ENCODE measurements around the gene NCEH1. TPM values are rescaled to one million over a fixed set of nuclear protein-coding genes. Genes with fewer than 3 reads are reported as not detected.
A peak's percentile ranks its signal among the peaks of the same experiment; 100 is the strongest.

The NCEH1 gene
- total and polyA plus RNA-seq, 2 of the 13 experiments (the other 11 are each of a cell fraction or from before 2014, with no cell fraction given), result 12.9 to 21.4 TPM

DNA sequence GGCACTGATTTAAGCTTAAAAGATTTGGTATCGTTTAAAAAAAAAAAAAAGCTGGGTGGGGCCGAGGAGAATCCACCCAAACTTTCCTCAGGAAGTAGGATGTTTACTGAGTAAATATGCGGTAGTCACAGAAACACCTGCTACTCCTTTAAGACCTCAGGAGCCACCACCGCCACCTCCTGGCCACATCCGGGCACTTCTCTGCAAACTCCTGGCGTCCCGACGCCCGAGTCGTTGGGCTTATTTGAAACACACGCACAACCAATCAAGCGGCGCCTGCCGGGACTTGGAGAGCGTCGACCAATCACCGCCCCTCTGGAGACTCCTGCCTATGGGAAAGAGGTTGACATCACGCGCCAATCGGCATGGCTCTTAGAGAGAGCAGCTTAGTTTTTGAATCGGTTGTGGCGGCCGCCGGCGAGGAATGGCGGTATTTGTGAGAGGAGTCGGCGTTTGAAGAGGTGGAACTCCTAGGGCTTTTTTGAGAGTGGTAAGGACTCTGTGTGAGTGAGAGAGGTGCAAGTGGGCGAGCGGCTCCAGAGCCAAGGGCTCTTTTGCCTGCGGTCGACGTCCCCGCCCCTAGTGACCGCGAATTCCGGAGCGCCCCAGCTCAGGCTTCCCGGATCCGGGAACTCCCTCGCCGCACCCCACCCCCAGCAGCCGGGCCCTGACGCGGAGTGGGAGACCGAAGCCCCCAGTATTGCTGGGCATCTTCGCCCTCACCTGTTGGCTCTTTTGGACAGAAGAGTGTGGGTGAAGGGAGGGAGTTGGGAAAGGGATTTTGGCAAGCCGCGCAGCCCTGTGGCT lies 39.7 kb upstream of the NCEH1 start, which contains the start of gene ECT2 (continued):
- TF ChIP-seq YEATS4 (CRISPR knock-in tag; IDR thresholded peaks at IDR 0.05; ENCODE audit: borderline replicate concordance) (peak; percentile 41; the same call in 1 of the 2 replicates), NFKB2 (CRISPR knock-in tag; IDR thresholded peaks at IDR 0.05; ENCODE audit: borderline replicate concordance) (no peak), ADNP (CRISPR knock-in tag; IDR thresholded peaks at IDR 0.05) (no peak), TP53 (CRISPR knock-in tag; conservative IDR thresholded peaks at IDR 0.05) (no peak; the same call in 1 of the 2 replicates), ZNF788 (CRISPR knock-in tag; IDR thresholded peaks at IDR 0.05; ENCODE audit: borderline replicate concordance) (peak; percentile 40; the same call in 1 of the 2 replicates), ZNF619 (CRISPR knock-in tag; IDR thresholded peaks at IDR 0.05) (no peak), ZC3H13 (CRISPR knock-in tag; IDR thresholded peaks at IDR 0.05) (0 out of 2 replicates have a peak, but pooled peaks have one; percentile 20), TBX3 (IDR thresholded peaks at IDR 0.05; ENCODE audit: borderline replicate concordance) (0 out of 2 replicates have a peak, but pooled peaks have one; percentile 12), TGIF2 (CRISPR knock-in tag; IDR thresholded peaks at IDR 0.05) (no peak), YY1 (IDR thresholded peaks at IDR 0.05; ENCODE audit: insufficient read depth, insufficient replicate concordance, low read depth, low read length) (peak; percentile 73), PBX2 (CRISPR knock-in tag; IDR thresholded peaks at IDR 0.05) (no peak), MED1 (CRISPR knock-in tag; IDR thresholded peaks at IDR 0.05) (peak; percentile 83), ZNF557 (CRISPR knock-in tag; IDR thresholded peaks at IDR 0.05) (no peak; the same call in 1 of the 2 replicates), HNF4G (IDR thresholded peaks at IDR 0.05; ENCODE audit: borderline replicate concordance, low read depth, low read length) (no peak), HNF4G (CRISPR knock-in tag; IDR thresholded peaks at IDR 0.05; ENCODE audit: borderline replicate concordance, low read depth) (no peak; the same call in 1 of the 2 replicates), DMTF1 (CRISPR knock-in tag; IDR thresholded peaks at IDR 0.05) (peak; percentile 59; the same call in 1 of the 2 replicates), RAD21 (CRISPR knock-in tag; IDR thresholded peaks at IDR 0.05) (peak; percentile 22; the same call in 1 of the 2 replicates), ZNF367 (CRISPR knock-in tag; IDR thresholded peaks at IDR 0.05; ENCODE audit: borderline replicate concordance) (no peak), ZNF224 (CRISPR knock-in tag; IDR thresholded peaks at IDR 0.05) (peak; percentile 87; the same call in 1 of the 2 replicates), SMAD9 (CRISPR knock-in tag; IDR thresholded peaks at IDR 0.05) (no peak), ZNF598 (CRISPR knock-in tag; IDR thresholded peaks at IDR 0.05; ENCODE audit: borderline replicate concordance) (no peak)
- TF ChIP-seq, protein P1, sequence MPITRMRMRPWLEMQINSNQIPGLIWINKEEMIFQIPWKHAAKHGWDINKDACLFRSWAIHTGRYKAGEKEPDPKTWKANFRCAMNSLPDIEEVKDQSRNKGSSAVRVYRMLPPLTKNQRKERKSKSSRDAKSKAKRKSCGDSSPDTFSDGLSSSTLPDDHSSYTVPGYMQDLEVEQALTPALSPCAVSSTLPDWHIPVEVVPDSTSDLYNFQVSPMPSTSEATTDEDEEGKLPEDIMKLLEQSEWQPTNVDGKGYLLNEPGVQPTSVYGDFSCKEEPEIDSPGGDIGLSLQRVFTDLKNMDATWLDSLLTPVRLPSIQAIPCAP (CRISPR knock-in tag; IDR thresholded peaks at IDR 0.05; ENCODE audit: low read depth), result no peak
- TF ChIP-seq, protein P2, sequence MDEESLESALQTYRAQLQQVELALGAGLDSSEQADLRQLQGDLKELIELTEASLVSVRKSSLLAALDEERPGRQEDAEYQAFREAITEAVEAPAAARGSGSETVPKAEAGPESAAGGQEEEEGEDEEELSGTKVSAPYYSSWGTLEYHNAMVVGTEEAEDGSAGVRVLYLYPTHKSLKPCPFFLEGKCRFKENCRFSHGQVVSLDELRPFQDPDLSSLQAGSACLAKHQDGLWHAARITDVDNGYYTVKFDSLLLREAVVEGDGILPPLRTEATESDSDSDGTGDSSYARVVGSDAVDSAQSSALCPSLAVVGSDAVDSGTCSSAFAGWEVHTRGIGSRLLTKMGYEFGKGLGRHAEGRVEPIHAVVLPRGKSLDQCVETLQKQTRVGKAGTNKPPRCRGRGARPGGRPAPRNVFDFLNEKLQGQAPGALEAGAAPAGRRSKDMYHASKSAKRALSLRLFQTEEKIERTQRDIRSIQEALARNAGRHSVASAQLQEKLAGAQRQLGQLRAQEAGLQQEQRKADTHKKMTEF (CRISPR knock-in tag; IDR thresholded peaks at IDR 0.05), result peak; percentile 67
